Activated CD4-positive, CD25-positive, alpha-beta regulatory T cell treated with anti-CD3 and anti-CD28 coated beads, Interleukin-2, amount 50 U/mL, for 16 hours (primary cell): ENCODE results near the gene SERGEF.

Experiments used
- DNase-seq: peaks from one replicate; pipeline ENCODE4 v3.0.0-alpha.2; 2020; ENCODE audit warnings: low read depth, low spot score

The SERGEF gene

GRCh38 chr11:17952487-17952886 is 60.4 kb downstream of the SERGEF start:
- no peak for DNase-seq

- no peak for DNase-seq
Observed at GRCh38 chr11:17951685-17952388, 61.0 kb downstream of the SERGEF start.

- no peak for DNase-seq
Observed at GRCh38 chr11:17950644-17951043, 62.2 kb downstream of the SERGEF start.

GRCh38 chr11:17948296-17948695 is 64.6 kb downstream of the SERGEF start:
- DNase-seq = no peak

GRCh38 chr11:17939542-17939941 is 73.3 kb downstream of the SERGEF start:
- DNase-seq = no peak

- no peak for DNase-seq
Observed at GRCh38 chr11:17936790-17937189, 76.1 kb downstream of the SERGEF start.

GRCh38 chr11:17934194-17934593 is 78.7 kb downstream of the SERGEF start:
- no peak for DNase-seq

GRCh38 chr11:17933708-17934107 is 79.1 kb downstream of the SERGEF start:
- no peak for DNase-seq

GRCh38 chr11:17932472-17932871 is 80.4 kb downstream of the SERGEF start:
- DNase-seq = no peak

GRCh38 chr11:17931595-17931994 is 81.3 kb downstream of the SERGEF start:
- no peak for DNase-seq

- no peak for DNase-seq
Observed at GRCh38 chr11:17930544-17931125, 82.2 kb downstream of the SERGEF start.

- no peak for DNase-seq
Observed at GRCh38 chr11:17929171-17929570, 83.7 kb downstream of the SERGEF start.

- DNase-seq = no peak
Observed at GRCh38 chr11:17927681-17928343, 85.0 kb downstream of the SERGEF start.

GRCh38 chr11:17927041-17927440 is 85.8 kb downstream of the SERGEF start:
- no peak for DNase-seq

GRCh38 chr11:17924713-17925112 is 88.1 kb downstream of the SERGEF start:
- no peak for DNase-seq

- no peak for DNase-seq
Observed at GRCh38 chr11:17923217-17923616, 89.6 kb downstream of the SERGEF start.

- DNase-seq = no peak
Observed at GRCh38 chr11:17922416-17922788, 90.4 kb downstream of the SERGEF start.

- no peak for DNase-seq
Observed at GRCh38 chr11:17921659-17922415, 91.0 kb downstream of the SERGEF start.

- no peak for DNase-seq
Observed at GRCh38 chr11:17918049-17918605, 94.7 kb downstream of the SERGEF start.

GRCh38 chr11:17917556-17917955 is 95.3 kb downstream of the SERGEF start:
- no peak for DNase-seq

GRCh38 chr11:17915500-17916143 is 97.2 kb downstream of the SERGEF start:
- no peak for DNase-seq

GRCh38 chr11:17914957-17915356 is 97.9 kb downstream of the SERGEF start:
- DNase-seq = no peak
